Activated CD8-positive, alpha-beta memory T cell treated with anti-CD3 and anti-CD28 coated beads, Interleukin-2, amount 50 U/mL, for 1 hour (primary cell): ENCODE measurements around the gene SLC34A3.

Source experiments
- DNase-seq: peaks from one replicate; pipeline ENCODE4 v3.0.0-alpha.2; 2020; ENCODE audit errors: extremely low read depth

SLC34A3 gene

GRCh38 chr9:137217276-137218211, 13.2 kb upstream of the SLC34A3 start:
- no peak for DNase-seq

- no peak for DNase-seq
Measured at GRCh38 chr9:137218212-137218753, 12.4 kb upstream of the SLC34A3 start.

GRCh38 chr9:137218754-137219271, 11.9 kb upstream of the SLC34A3 start:
- DNase-seq, result no peak

- no peak for DNase-seq
Measured at GRCh38 chr9:137219757-137220316, 10.9 kb upstream of the SLC34A3 start.

- no peak for DNase-seq
Measured at GRCh38 chr9:137220317-137221094, 10.2 kb upstream of the SLC34A3 start.

GRCh38 chr9:137221095-137221505, 9.6 kb upstream of the SLC34A3 start:
- no peak for DNase-seq

GRCh38 chr9:137221506-137222111, 9.1 kb upstream of the SLC34A3 start:
- DNase-seq, result no peak

GRCh38 chr9:137222190-137223077, 8.3 kb upstream of the SLC34A3 start, which contains the start of gene RNF208:
RNF208 (minus strand) TSS chr9:137222240; CDS start chr9:137221212, 1,028 bp downstream.
- DNase-seq, result no peak

GRCh38 chr9:137223078-137223970, 7.4 kb upstream of the SLC34A3 start:
- DNase-seq, result peak; percentile 97

- no peak for DNase-seq
Measured at GRCh38 chr9:137224830-137225694, 5.6 kb upstream of the SLC34A3 start, which contains the start of gene CYSRT1. CYSRT1 (plus strand) TSS chr9:137225174; CDS start chr9:137225622, 448 bp downstream.

- no peak for DNase-seq
Measured at GRCh38 chr9:137225699-137226331, 4.9 kb upstream of the SLC34A3 start.

GRCh38 chr9:137226338-137227053, 4.2 kb upstream of the SLC34A3 start:
- DNase-seq, result no peak

- DNase-seq, result peak; percentile 61
Measured at GRCh38 chr9:137227054-137227852, 3.4 kb upstream of the SLC34A3 start, which contains the start of gene RNF224. RNF224 (plus strand) TSS chr9:137227502; CDS start chr9:137228336, 834 bp downstream.

GRCh38 chr9:137227853-137228505, 2.7 kb upstream of the SLC34A3 start:
- no peak for DNase-seq

- no peak for DNase-seq
Measured at GRCh38 chr9:137228506-137228967, 2.2 kb upstream of the SLC34A3 start.
